ENCODE results near the gene IGFL4.

DNA sequence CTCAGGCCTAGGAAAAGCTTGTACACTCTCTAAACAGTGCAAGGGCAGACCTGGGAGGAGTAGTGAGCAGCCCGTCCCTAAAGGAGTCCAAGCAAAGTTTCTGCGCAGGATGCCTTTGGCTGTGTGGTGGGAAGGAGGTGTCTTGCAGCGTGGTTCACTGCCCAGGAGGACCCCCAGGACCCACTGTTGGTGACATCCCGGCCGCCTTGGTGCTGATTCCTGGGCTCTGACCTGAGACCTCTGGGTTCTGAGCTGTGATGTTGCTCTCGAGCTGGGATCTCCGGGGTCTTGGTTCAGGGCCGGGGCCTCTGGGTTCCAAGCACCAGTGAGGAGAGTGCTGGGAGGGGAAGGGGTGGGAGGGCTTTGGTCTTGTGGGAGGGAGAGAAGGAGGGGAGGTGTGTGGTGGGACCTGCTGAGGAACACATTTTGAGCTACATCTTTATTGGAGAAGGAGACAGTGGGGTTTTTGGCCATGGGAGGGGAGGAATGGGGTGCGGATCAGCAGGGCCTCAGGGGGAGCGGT is 22.0 kb downstream of the IGFL4 start:
- TF ChIP-seq, protein P1, sequence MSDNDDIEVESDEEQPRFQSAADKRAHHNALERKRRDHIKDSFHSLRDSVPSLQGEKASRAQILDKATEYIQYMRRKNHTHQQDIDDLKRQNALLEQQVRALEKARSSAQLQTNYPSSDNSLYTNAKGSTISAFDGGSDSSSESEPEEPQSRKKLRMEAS (IDR thresholded peaks at IDR 0.05): no peak
- no peak for TF ChIP-seq RAD21 (IDR thresholded peaks at IDR 0.05; ENCODE audit: low read depth)
- TF ChIP-seq, protein P2, sequence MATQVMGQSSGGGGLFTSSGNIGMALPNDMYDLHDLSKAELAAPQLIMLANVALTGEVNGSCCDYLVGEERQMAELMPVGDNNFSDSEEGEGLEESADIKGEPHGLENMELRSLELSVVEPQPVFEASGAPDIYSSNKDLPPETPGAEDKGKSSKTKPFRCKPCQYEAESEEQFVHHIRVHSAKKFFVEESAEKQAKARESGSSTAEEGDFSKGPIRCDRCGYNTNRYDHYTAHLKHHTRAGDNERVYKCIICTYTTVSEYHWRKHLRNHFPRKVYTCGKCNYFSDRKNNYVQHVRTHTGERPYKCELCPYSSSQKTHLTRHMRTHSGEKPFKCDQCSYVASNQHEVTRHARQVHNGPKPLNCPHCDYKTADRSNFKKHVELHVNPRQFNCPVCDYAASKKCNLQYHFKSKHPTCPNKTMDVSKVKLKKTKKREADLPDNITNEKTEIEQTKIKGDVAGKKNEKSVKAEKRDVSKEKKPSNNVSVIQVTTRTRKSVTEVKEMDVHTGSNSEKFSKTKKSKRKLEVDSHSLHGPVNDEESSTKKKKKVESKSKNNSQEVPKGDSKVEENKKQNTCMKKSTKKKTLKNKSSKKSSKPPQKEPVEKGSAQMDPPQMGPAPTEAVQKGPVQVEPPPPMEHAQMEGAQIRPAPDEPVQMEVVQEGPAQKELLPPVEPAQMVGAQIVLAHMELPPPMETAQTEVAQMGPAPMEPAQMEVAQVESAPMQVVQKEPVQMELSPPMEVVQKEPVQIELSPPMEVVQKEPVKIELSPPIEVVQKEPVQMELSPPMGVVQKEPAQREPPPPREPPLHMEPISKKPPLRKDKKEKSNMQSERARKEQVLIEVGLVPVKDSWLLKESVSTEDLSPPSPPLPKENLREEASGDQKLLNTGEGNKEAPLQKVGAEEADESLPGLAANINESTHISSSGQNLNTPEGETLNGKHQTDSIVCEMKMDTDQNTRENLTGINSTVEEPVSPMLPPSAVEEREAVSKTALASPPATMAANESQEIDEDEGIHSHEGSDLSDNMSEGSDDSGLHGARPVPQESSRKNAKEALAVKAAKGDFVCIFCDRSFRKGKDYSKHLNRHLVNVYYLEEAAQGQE (IDR thresholded peaks at IDR 0.05; ENCODE audit: low read depth): no peak
- no peak for TF ChIP-seq EP300 (IDR thresholded peaks at IDR 0.05; ENCODE audit: borderline replicate concordance)
- no peak for TF ChIP-seq CEBPB (IDR thresholded peaks at IDR 0.05)
- no peak for TF ChIP-seq TEAD4 (IDR thresholded peaks at IDR 0.05)
- TF ChIP-seq NFIC (IDR thresholded peaks at IDR 0.05): no peak
- TF ChIP-seq FOXM1 (IDR thresholded peaks at IDR 0.05; ENCODE audit: borderline replicate concordance, low read depth): no peak
- TF ChIP-seq YY1 (IDR thresholded peaks at IDR 0.05; ENCODE audit: low read depth): no peak
- no peak for TF ChIP-seq TAF1 (IDR thresholded peaks at IDR 0.05; ENCODE audit: low read depth)

All from Ishikawa (cell line).